Stimulated activated memory B cell treated with anti-CD40 and anti-IgM and Interleukin-4, amounts not matched to agents 10 μg/mL and 1 μg/mL and 100 μg/mL, for 72 hours (primary cell): ENCODE data around the gene CSF3.

Experiments
- ATAC-seq: fragments of 150-1000 bp; cut with Tn5 transposase; 2 replicates; pipeline ENCODE4 v1.10.0; 2021
- H3K27ac Mint-ChIP-seq: one replicate; pipeline ENCODE4 v1.8.0; 2022; ENCODE audit warnings: mild to moderate bottlenecking, mixed read lengths
- H3K27me3 Mint-ChIP-seq: one replicate; pipeline ENCODE4 v1.8.0; 2022; ENCODE audit warnings: mixed read lengths
- H3K36me3 Mint-ChIP-seq: one replicate; pipeline ENCODE4 v1.8.0; 2022; ENCODE audit warnings: mixed read lengths
- H3K4me1 Mint-ChIP-seq: one replicate; pipeline ENCODE4 v1.8.0; 2022; ENCODE audit warnings: mixed read lengths
- H3K4me3 Mint-ChIP-seq: one replicate; pipeline ENCODE4 v1.8.0; 2022; ENCODE audit warnings: mild to moderate bottlenecking, moderate library complexity, mixed read lengths
- H3K9me3 Mint-ChIP-seq: one replicate; pipeline ENCODE4 v1.8.0; 2022; ENCODE audit warnings: mixed read lengths

Gene CSF3

DNA sequence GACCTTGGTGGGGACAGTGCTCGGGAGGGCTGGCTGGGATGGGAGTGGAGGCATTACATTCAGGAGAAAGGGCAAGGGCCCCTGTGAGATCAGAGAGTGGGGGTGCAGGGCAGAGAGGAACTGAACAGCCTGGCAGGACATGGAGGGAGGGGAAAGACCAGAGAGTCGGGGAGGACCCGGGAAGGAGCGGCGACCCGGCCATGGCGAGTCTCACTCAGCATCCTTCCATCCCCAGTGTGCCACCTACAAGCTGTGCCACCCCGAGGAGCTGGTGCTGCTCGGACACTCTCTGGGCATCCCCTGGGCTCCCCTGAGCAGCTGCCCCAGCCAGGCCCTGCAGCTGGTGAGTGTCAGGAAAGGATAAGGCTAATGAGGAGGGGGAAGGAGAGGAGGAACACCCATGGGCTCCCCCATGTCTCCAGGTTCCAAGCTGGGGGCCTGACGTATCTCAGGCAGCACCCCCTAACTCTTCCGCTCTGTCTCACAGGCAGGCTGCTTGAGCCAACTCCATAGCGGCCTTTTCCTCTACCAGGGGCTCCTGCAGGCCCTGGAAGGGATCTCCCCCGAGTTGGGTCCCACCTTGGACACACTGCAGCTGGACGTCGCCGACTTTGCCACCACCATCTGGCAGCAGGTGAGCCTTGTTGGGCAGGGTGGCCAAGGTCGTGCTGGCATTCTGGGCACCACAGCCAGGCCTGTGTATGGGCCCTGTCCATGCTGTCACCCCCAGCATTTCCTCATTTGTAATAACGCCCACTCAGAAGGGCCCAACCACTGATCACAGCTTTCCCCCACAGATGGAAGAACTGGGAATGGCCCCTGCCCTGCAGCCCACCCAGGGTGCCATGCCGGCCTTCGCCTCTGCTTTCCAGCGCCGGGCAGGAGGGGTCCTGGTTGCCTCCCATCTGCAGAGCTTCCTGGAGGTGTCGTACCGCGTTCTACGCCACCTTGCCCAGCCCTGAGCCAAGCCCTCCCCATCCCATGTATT is 1.1 kb downstream of the CSF3 start:
- no peak for ATAC-seq
- H3K4me1 Mint-ChIP-seq, result peaks cover 8% of the 10 kb centered on the region
- no peaks in the 10 kb centered on the region for H3K9me3 Mint-ChIP-seq
- no peak overlapping the region for H3K4me3 Mint-ChIP-seq
- H3K27me3 Mint-ChIP-seq, result peaks cover 15% of the 10 kb centered on the region
- no peak overlapping the region for H3K27ac Mint-ChIP-seq
- H3K36me3 Mint-ChIP-seq, result peaks cover 31% of the 10 kb centered on the region

DNA sequence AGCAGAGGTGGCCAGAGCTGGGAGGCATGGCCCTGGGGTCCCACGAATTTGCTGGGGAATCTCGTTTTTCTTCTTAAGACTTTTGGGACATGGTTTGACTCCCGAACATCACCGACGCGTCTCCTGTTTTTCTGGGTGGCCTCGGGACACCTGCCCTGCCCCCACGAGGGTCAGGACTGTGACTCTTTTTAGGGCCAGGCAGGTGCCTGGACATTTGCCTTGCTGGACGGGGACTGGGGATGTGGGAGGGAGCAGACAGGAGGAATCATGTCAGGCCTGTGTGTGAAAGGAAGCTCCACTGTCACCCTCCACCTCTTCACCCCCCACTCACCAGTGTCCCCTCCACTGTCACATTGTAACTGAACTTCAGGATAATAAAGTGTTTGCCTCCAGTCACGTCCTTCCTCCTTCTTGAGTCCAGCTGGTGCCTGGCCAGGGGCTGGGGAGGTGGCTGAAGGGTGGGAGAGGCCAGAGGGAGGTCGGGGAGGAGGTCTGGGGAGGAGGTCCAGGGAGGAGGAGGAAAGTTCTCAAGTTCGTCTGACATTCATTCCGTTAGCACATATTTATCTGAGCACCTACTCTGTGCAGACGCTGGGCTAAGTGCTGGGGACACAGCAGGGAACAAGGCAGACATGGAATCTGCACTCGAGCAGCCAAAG is 2.3 kb downstream of the CSF3 start:
- Mint-ChIP-seq H3K36me3 (peaks cover 43% of the 10 kb centered on the region), H3K4me3 (no peak overlapping the region), H3K27ac (no peak overlapping the region), H3K4me1 (peaks cover 8% of the 10 kb centered on the region), H3K27me3 (peaks cover 8% of the 10 kb centered on the region), H3K9me3 (no peaks in the 10 kb centered on the region)
- no peak for ATAC-seq

DNA sequence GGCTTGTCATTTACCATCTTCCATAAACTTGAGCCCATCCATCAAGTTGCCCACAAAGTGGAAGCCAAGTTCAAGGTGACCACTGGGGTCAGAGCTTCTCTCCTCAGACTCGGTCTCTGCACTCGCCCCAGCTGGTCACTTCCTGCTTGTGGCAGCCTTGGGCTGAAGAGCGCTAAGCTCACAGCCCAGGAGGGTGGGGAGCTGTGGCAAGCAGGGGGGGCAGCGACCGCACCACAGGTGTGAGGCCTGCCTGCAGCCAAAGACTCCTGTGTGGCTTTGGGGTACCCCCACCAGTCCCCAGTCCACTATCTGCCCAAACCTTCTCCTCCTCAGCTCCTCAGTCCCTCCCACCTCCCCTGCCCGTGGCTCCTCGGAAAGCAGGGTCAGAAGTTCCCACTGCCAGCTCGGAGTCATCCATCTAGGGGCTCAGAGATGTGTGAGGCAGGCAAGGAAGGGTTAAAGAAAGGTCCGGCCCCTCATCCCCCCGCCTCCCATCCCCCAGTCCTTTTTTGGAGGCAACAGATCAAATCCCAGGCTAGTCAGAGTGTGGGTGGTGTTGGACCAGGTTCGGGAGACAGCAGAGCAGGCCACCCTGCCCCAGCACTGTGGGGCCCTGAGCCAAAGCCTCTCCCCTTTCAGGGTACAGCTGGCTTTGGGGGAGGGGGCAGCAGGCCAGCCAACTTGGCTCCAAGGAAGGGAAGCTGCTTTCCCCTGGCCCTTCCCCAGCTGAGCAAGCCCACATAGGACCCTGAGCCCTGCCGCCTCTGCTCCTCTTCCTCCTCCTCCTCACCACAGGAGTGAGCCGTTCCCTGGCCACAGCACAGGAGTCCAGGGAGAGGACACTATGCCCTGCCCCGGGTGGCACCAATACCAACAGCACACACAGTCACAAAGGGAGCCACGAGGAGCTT is 3.2 kb downstream of the CSF3 start:
- H3K4me1 Mint-ChIP-seq, result peaks cover 7% of the 10 kb centered on the region
- H3K27me3 Mint-ChIP-seq, result peaks cover 7% of the 10 kb centered on the region
- H3K27ac Mint-ChIP-seq, result no peak overlapping the region
- ATAC-seq, result no peak
- H3K36me3 Mint-ChIP-seq, result peaks cover 46% of the 10 kb centered on the region
- no peak overlapping the region for H3K4me3 Mint-ChIP-seq
- H3K9me3 Mint-ChIP-seq, result no peaks in the 10 kb centered on the region

DNA sequence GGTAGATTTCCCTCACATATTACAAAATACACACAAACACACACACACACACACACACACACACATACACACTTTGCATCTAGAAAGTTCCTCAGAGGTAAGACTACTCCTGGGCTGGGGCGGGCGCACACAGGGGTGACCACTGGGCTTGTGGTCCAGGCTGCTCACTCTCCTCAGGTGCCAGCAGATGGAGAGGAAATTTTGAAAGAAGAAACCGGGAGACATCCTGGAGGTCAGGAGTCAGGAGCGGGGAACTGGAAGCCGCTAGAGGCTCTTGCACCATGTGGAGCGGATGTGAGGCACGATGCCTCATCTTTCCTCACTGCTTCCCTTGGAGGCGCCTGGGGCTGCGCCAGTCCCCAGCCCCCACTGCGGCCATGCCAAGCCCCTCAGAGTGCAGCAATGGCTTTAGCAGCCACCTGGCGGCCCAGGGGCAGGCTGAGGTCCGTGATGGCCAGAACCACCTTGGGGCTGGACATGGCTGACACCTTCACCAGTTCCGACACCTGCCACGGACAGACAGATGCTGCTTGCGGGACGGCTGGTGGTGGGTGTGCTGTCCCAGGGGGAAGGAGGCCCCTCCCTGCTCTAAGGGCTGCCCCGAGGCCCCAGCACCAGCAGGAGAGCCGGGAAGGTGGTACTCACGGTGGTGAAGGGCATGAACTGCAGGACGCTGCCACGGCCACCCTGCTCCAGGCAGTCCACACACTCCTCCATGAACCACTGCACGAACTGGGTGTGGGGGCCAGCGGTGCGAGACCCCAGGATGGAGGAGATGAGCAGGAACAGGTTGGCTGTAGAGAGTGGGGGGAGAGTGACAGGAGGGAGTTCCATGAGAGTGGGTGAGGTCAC is 4.1 kb downstream of the CSF3 start:
- Mint-ChIP-seq H3K27ac (no peak overlapping the region), H3K9me3 (no peaks in the 10 kb centered on the region), H3K36me3 (peaks cover 46% of the 10 kb centered on the region), H3K27me3 (no peaks in the 10 kb centered on the region), H3K4me3 (no peak overlapping the region), H3K4me1 (no peaks in the 10 kb centered on the region)
- ATAC-seq, result no peak

DNA sequence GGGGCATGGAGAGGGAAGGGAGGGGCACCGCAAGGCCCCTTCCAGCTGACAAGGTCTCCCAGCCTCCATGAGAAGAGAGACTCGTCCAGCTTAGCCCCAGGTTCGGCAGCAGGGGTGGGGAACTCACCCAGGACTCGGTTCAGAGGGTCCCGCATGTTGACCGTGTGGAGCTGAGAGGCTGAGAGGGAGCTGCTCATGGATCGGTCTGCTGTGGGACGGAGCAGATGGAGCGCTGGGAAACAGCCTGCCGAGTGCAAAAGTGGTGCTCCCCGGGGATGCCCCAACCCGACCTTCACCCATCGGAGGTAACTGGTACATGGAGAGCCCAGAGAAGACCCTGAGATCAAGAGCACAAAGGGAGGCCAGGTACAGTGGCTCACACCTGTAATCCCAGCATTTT is 4.9 kb downstream of the CSF3 start:
- no peak for ATAC-seq
- no peaks in the 10 kb centered on the region for H3K4me1 Mint-ChIP-seq
- H3K9me3 Mint-ChIP-seq, result no peaks in the 10 kb centered on the region
- no peaks in the 10 kb centered on the region for H3K27me3 Mint-ChIP-seq
- no peak overlapping the region for H3K27ac Mint-ChIP-seq
- peaks cover 49% of the 10 kb centered on the region for H3K36me3 Mint-ChIP-seq
- no peak overlapping the region for H3K4me3 Mint-ChIP-seq

DNA sequence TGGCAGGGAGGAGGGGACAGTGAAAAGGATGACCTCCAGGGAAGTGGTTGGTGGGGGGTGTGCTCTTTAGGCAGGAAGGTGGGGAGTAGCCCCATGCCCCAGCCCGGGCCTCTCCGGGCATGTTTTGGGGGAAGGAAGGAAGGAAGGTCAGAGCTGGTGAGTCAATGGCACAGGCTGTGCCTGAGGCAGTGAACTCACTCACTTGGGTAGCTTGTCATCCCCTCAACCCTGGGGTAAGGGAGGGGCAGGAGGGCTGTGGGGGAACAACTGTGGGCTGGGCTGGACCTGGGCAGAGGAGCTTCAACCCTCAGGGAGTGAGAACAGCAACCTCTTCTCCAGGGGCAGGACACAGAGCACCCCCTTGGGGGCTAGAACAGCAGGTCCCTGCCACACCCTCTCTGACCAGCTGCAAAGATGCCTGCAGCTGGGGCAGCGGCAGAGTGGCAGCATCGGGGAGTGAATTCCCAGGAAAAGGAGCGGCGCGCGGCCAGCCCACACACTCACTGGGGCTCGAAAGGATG is 6.3 kb downstream of the CSF3 start:
- Mint-ChIP-seq H3K36me3 (peaks cover 63% of the 10 kb centered on the region), H3K4me3 (no peak overlapping the region), H3K27ac (no peak overlapping the region), H3K27me3 (no peaks in the 10 kb centered on the region), H3K9me3 (no peaks in the 10 kb centered on the region), H3K4me1 (peaks cover under 1% of the 10 kb centered on the region)
- ATAC-seq, result no peak

DNA sequence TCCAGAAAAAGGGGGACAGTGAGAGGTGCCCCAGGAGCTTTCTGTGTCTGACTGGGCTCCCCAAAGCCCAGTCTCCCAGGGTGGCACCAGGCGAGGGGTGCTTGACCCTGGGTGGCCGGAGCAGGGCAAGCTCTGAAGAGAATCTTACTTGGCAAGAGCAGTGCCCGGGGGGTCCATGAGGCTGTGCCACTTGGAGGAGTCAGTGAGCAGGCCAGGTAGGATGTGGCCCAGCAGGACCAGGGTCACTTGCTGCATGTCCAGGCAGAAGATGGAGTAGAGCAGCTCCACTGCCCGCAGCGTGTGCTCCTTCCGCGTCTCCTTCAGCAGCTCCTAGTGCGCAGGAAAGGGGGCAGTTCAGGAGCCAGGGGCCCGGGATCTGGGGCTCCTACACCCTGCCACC is 7.3 kb downstream of the CSF3 start:
- Mint-ChIP-seq H3K4me3 (no peak overlapping the region), H3K27me3 (no peaks in the 10 kb centered on the region), H3K27ac (no peak overlapping the region), H3K36me3 (peaks cover 69% of the 10 kb centered on the region), H3K9me3 (no peaks in the 10 kb centered on the region), H3K4me1 (peaks cover 11% of the 10 kb centered on the region)
- no peak for ATAC-seq

DNA sequence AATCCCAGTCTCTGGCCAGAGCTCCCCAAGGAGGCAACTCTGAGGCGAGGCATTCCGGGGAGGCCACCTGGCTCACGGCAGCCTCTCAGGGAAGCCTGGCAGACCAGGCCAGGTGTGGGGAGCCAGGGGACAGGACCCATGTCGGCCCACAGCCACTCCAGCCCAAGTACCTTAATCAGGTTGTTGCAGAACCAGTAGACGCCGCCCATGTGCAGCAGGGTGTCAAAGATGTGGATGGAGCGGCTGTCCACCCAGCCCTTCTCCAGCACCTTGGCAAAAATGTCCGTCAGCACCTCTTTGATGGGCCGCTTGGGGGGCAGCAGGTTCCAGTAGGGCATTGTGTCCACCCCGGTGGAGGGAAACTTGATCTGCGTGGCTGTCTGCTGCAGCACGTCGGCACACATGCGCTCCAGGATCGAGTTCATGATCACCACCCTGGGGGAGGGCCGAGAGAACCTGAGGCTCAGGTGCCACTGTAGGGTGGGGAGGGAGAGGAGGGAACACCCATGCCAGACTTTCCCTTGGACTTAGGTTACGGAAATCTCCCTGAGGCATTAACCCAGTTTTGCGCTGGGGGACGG is 7.8 kb downstream of the CSF3 start:
- Mint-ChIP-seq H3K27ac (no peak overlapping the region), H3K4me1 (peaks cover 11% of the 10 kb centered on the region), H3K27me3 (no peaks in the 10 kb centered on the region), H3K36me3 (peaks cover 69% of the 10 kb centered on the region), H3K9me3 (no peaks in the 10 kb centered on the region), H3K4me3 (no peak overlapping the region)
- ATAC-seq, result no peak

DNA sequence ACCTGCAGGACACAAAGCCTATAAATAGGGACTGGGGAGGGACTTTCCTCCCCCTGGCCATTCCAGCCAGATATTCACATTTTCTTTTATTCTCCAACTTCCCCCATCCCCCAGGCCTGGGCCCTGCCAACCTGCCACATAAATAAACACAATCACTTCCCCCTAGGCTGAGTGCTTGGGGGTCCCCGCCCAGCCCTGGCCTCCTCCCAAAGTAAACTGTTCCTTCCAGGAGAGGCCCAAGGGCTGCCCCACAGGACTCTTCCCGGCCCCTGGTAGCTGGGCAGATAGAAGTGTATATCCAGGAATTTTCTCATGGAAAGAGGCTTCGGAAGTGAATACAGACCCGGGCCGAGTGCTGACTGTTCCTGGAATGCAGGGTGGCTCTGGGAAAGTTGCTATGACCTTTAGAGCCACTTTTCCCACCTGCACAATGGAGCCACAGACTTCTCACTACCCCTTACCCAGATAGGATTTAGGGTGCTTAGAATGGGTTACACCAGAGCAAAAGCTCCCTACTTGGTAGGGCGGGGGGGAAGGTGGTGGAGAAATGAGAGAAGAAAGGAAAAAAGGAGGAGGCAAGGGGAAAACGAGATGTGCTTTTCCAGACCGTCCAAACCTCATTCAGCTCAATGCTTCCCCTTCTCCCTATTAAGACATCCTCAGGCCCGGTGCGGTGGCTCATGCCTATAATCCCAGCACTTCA is 8.5 kb downstream of the CSF3 start:
- no peak overlapping the region for H3K4me3 Mint-ChIP-seq
- no peak for ATAC-seq
- no peaks in the 10 kb centered on the region for H3K27me3 Mint-ChIP-seq
- H3K9me3 Mint-ChIP-seq, result no peaks in the 10 kb centered on the region
- no peak overlapping the region for H3K27ac Mint-ChIP-seq
- peaks cover 11% of the 10 kb centered on the region for H3K4me1 Mint-ChIP-seq
- H3K36me3 Mint-ChIP-seq, result peaks cover 65% of the 10 kb centered on the region

DNA sequence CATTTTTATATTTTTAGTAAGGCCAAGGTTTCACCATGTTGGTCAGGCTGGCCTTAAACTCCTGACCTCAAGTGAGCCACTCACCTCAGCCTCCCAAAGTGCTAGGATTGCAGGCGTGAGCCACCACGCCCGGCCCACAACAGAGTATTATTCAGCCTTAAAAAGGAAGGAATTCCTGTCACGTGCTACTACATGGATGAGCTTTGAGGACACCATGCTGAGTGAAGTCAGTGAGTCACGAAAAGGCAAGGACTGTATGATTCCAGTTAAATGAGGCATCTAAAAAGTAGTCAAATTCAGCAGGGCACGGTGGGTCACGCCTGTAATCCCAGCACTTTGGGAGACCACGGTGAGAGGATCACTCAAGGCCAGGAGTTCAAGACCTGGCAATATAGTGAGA is 9.7 kb downstream of the CSF3 start:
- no peak for ATAC-seq
- no peaks in the 10 kb centered on the region for H3K27me3 Mint-ChIP-seq
- no peaks in the 10 kb centered on the region for H3K9me3 Mint-ChIP-seq
- H3K36me3 Mint-ChIP-seq, result peaks cover 65% of the 10 kb centered on the region
- H3K4me3 Mint-ChIP-seq, result no peak overlapping the region
- peaks cover 11% of the 10 kb centered on the region for H3K4me1 Mint-ChIP-seq
- no peak overlapping the region for H3K27ac Mint-ChIP-seq

DNA sequence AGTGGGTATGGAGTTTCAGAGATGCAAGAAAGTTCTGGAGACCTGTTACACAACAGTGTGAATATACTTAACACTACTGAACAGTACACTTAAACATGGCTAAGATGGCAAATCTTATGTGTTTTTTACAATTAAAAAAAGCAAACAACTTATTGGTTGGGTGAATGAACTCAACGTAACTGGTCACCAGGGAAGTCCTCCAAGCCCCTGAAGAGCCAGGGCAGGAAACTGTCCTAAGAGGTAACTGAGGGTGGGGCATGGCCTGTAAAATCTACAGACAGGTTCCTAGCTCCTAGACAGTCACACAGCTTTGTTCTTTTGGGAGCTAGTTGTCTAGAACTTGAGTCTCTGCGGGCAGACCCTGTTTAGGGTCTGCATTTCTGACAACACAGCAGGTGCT is 10.3 kb downstream of the CSF3 start:
- H3K27me3 Mint-ChIP-seq, result no peaks in the 10 kb centered on the region
- H3K9me3 Mint-ChIP-seq, result no peaks in the 10 kb centered on the region
- no peak overlapping the region for H3K4me3 Mint-ChIP-seq
- peaks cover 11% of the 10 kb centered on the region for H3K4me1 Mint-ChIP-seq
- H3K36me3 Mint-ChIP-seq, result peaks cover 60% of the 10 kb centered on the region
- H3K27ac Mint-ChIP-seq, result no peak overlapping the region
- ATAC-seq, result no peak

DNA sequence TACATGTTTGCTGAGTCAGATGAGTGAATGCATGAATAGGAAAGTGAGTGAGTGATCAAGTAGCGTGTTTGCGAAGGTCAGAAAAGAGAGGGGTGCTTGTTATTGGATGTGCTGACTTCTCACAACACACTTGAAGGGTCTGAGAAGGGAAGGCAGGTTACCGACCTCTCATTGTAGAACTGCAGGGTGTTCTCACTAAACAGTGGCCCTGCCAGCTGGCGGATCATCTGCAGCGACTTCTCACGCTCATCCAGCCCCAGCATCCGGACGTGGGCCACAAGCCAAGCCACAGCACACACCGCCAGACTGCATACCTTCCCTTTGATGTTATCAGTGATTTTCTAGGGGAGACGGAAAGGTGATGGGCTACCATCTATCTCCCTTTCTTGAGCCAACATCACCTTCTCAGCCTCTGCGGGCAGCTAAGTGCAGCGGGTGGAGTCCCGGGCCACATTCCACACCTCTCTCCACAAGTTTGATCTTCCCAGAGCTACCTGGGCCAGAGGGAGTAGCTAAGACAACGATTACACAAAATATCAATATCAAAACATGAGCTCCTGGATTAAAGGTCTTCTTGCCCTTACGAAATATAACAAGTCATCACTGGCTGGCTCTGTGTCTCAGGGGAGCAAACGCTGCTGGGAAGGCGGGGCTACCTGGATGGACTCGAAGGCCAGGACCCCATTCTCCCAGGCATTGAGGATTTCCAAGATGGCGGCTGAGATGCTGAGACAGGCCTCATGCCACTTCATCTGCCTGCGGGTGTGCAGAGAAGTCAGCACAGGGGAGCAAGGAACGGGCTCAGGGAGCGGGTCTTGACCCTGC is 11.0 kb downstream of the CSF3 start:
- no peaks in the 10 kb centered on the region for H3K27me3 Mint-ChIP-seq
- ATAC-seq, result no peak
- H3K9me3 Mint-ChIP-seq, result no peaks in the 10 kb centered on the region
- peaks cover 11% of the 10 kb centered on the region for H3K4me1 Mint-ChIP-seq
- H3K27ac Mint-ChIP-seq, result no peak overlapping the region
- peaks cover 60% of the 10 kb centered on the region for H3K36me3 Mint-ChIP-seq
- no peak overlapping the region for H3K4me3 Mint-ChIP-seq
